Measurements from ENCODE around the gene SPATA6L. TPM values are rescaled to one million over a fixed set of nuclear protein-coding genes. Genes with fewer than 3 reads are reported as not detected.

SPATA6L gene
- total and polyA plus RNA-seq, 9 of the 15 experiments (the other 6 are each of a cell fraction or from before 2014, with no cell fraction given) = 0.03 to 1.00 (median 0.08) TPM; not detected in 4

DNA sequence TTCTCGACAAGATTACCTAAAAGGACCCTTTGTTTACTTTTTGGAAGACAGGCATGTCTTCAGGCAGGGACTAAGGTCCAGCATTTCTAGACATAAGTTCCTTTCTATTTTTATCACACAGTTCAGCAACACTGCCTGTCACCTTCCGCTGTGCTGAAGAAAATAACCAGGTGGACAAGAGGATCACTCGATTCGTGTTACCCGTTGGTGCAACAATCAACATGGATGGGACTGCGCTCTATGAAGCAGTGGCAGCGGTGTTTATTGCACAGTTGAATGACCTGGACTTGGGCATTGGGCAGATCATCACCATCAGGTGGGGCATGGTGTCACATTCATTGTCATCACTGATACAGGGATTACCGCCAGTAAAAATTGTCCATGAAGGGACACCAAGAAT is 89.8 kb downstream of the SPATA6L start:
- Histone ChIP-seq H3K27me3 (ENCODE audit: control insufficient read depth in 2 of 2, insufficient read depth in 2 of 2, low read length in 2 of 2) (peaks cover 3 to 17% of the 10 kb centered on the region in 2 experiments; a peak in 3 of 5 replicates), H3K4me2 (ENCODE audit: insufficient read depth, low read length) (no peak overlapping the region), H3K9me3 (replicated peaks; ENCODE audit: control insufficient read depth, insufficient read depth, low read depth, low read length) (no peaks in the 10 kb centered on the region), H3K27ac (ENCODE audit: extremely low read depth, low read depth, low read length) (no peak overlapping the region), H3K4me3 (no peak overlapping the region), H3K79me2 (ENCODE audit: control insufficient read depth, insufficient read depth, low read length) (no peaks in the 10 kb centered on the region), H2AFZ (ENCODE audit: low read depth, low read length) (no peak overlapping the region), H4K20me1 (replicated peaks; ENCODE audit: control insufficient read depth, insufficient read depth, low read length) (no peaks in the 10 kb centered on the region; the same call in 1 of the 2 replicates), H3K36me3 (ENCODE audit: control insufficient read depth, insufficient read depth, low read length) (no peaks in the 10 kb centered on the region), H3K4me1 (replicated peaks in 1 of 2; ENCODE audit: control insufficient read depth in 2 of 2, insufficient read depth in 2 of 2, low read length in 2 of 2) (no peaks in the 10 kb centered on the region), H3K9me1 (ENCODE audit: control insufficient read depth, insufficient read depth, low read length) (no peaks in the 10 kb centered on the region), H3K9ac (ENCODE audit: insufficient read depth in 1 of 2, low read depth in 2 of 2, low read length in 2 of 2) (no peak overlapping the region)
- POLR2A ChIA-PET = no interaction called here
- intact Hi-C loops (cut with micrococcal nuclease) (no loop called here), in situ Hi-C loops (cut with MboI) (no loop called here)
- TF ChIP-seq GABPB2 (CRISPR knock-in tag; conservative IDR thresholded peaks at IDR 0.05) = no peak
- no peak for TF ChIP-seq ZBTB7A (IDR thresholded peaks at IDR 0.05; ENCODE audit: borderline replicate concordance, control insufficient read depth, low read depth, low read length)
- no peak for TF ChIP-seq MYBL2 (IDR thresholded peaks at IDR 0.05; ENCODE audit: low read depth)
- TF ChIP-seq MYBL2 (CRISPR knock-in tag; IDR thresholded peaks at IDR 0.05; ENCODE audit: borderline replicate concordance) = no peak
- no peak for ATAC-seq
- no TSS peak for BruUV-seq (replicated peaks)
- no peak for FAIRE-seq
- 1% methylated on average over 8 of the region's 8 CpGs for WGBS (ENCODE audit: insufficient coverage, low coverage, missing lambda C conversion rate)
- DNase-seq (ENCODE audit: extremely low read depth in 1 of 4, low spot score in 3 of 4) = no peak
- CTCF ChIA-PET (ENCODE audit: low intra/inter-chr PET ratio) = no interaction called here

DNA sequence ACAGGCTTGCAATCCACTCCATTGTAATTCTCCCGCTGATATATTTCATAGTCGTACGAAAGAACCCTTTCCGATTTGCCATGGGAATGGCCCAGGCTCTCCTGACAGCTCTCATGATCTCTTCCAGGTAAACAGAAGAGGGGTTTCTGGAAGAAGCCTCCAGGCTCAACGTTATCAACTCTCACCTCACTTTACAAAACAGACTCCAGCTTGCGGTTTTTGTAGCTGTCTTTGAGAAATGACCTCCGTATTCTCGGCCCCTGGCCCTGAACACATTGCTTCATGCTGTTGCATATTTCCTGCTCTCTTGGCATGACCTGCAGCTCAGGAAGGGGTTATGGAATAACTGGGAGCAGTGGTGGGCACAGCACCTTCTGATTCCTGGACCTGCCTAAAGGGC is 90.3 kb downstream of the SPATA6L start:
- CTCF ChIA-PET (ENCODE audit: low intra/inter-chr PET ratio) = no interaction called here
- BruUV-seq (replicated peaks) = no TSS peak
- Histone ChIP-seq H3K79me2 (ENCODE audit: control insufficient read depth, insufficient read depth, low read length) (no peaks in the 10 kb centered on the region), H3K9ac (ENCODE audit: insufficient read depth in 1 of 2, low read depth in 2 of 2, low read length in 2 of 2) (no peak overlapping the region), H3K4me1 (replicated peaks in 1 of 2; ENCODE audit: control insufficient read depth in 2 of 2, insufficient read depth in 2 of 2, low read length in 2 of 2) (no peaks in the 10 kb centered on the region), H3K9me3 (replicated peaks; ENCODE audit: control insufficient read depth, insufficient read depth, low read depth, low read length) (no peaks in the 10 kb centered on the region), H3K27me3 (ENCODE audit: control insufficient read depth in 2 of 2, insufficient read depth in 2 of 2, low read length in 2 of 2) (peaks cover 3 to 17% of the 10 kb centered on the region in 2 experiments; a peak in 3 of 5 replicates), H3K27ac (ENCODE audit: extremely low read depth, low read depth, low read length) (no peak overlapping the region), H3K4me2 (ENCODE audit: insufficient read depth, low read length) (no peak overlapping the region), H3K36me3 (ENCODE audit: control insufficient read depth, insufficient read depth, low read length) (no peaks in the 10 kb centered on the region), H4K20me1 (replicated peaks; ENCODE audit: control insufficient read depth, insufficient read depth, low read length) (no peaks in the 10 kb centered on the region; the same call in 1 of the 2 replicates), H2AFZ (ENCODE audit: low read depth, low read length) (no peak overlapping the region), H3K4me3 (no peak overlapping the region), H3K9me1 (ENCODE audit: control insufficient read depth, insufficient read depth, low read length) (no peaks in the 10 kb centered on the region)
- FAIRE-seq = no peak
- POLR2A ChIA-PET = interaction anchor here (1.0 kb wide), 1 partner anchor 26 kb away, joined by 6 read pairs; no protein-coding TSS in a partner anchor
- intact Hi-C loops (cut with micrococcal nuclease) (no loop called here), in situ Hi-C loops (cut with MboI) (no loop called here)
- DNase-seq (ENCODE audit: extremely low read depth in 1 of 4, low spot score in 3 of 4) = no peak
- WGBS (ENCODE audit: insufficient coverage, low coverage, missing lambda C conversion rate) = under 1% methylated on average over 8 of the region's 8 CpGs
- no peak for ATAC-seq
- no peak for TF ChIP-seq MTF1 (CRISPR knock-in tag; IDR thresholded peaks at IDR 0.05; ENCODE audit: borderline replicate concordance)
- no peak for TF ChIP-seq RFX5 (IDR thresholded peaks at IDR 0.05; ENCODE audit: low read depth, low read length)
- no peak for TF ChIP-seq ZNF830 (CRISPR knock-in tag; IDR thresholded peaks at IDR 0.05)
- TF ChIP-seq CHCHD3 (CRISPR knock-in tag; IDR thresholded peaks at IDR 0.05) = no peak
- TF ChIP-seq ZFP1 (CRISPR knock-in tag; IDR thresholded peaks at IDR 0.05) = no peak
- TF ChIP-seq, protein P1, sequence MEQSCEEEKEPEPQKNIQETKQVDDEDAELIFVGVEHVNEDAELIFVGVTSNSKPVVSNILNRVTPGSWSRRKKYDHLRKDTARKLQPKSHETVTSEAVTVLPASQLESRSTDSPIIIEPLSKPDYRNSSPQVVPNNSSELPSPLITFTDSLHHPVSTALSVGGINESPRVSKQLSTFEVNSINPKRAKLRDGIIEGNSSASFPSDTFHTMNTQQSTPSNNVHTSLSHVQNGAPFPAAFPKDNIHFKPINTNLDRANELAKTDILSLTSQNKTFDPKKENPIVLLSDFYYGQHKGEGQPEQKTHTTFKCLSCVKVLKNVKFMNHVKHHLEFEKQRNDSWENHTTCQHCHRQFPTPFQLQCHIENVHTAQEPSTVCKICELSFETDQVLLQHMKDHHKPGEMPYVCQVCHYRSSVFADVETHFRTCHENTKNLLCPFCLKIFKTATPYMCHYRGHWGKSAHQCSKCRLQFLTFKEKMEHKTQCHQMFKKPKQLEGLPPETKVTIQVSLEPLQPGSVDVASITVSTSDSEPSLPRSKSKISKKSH (CRISPR knock-in tag; IDR thresholded peaks at IDR 0.05) = no peak
- no peak for TF ChIP-seq OTX1 (CRISPR knock-in tag; IDR thresholded peaks at IDR 0.05)
- TF ChIP-seq HNRNPK (IDR thresholded peaks at IDR 0.05; ENCODE audit: low read depth, low read length, poor library complexity, severe bottlenecking) = no peak
- TF ChIP-seq ZNF384 (IDR thresholded peaks at IDR 0.05; ENCODE audit: low read depth, low read length) = no peak
- TF ChIP-seq, protein P2, sequence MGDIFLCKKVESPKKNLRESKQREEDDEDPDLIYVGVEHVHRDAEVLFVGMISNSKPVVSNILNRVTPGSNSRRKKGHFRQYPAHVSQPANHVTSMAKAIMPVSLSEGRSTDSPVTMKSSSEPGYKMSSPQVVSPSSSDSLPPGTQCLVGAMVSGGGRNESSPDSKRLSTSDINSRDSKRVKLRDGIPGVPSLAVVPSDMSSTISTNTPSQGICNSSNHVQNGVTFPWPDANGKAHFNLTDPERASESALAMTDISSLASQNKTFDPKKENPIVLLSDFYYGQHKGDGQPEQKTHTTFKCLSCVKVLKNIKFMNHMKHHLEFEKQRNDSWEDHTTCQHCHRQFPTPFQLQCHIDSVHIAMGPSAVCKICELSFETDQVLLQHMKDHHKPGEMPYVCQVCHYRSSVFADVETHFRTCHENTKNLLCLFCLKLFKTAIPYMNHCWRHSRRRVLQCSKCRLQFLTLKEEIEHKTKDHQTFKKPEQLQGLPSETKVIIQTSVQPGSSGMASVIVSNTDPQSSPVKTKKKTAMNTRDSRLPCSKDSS (IDR thresholded peaks at IDR 0.05; ENCODE audit: low read depth, partially characterized antibody) = no peak
- no peak for TF ChIP-seq MTA1 (IDR thresholded peaks at IDR 0.05; ENCODE audit: borderline replicate concordance)

Measured in K562 (cell line).